ENCODE results near the gene ZMPSTE24.

ZMPSTE24 gene

GRCh38 chr1:40291293-40291692, 33.3 kb downstream of the ZMPSTE24 start:
- H3K27me3 ChIP-seq (ENCODE audit: insufficient read depth, low read length), result no peaks in the 10 kb centered on the region
- H3K9me3 ChIP-seq (ENCODE audit: insufficient read depth, low read depth, low read length), result no peaks in the 10 kb centered on the region
- H3K36me3 ChIP-seq (ENCODE audit: insufficient read depth, low read depth, low read length), result peaks cover 60% of the 10 kb centered on the region
- no peak overlapping the region for H3K9ac ChIP-seq (ENCODE audit: low read depth, low read length)
- no peak overlapping the region for H3K27ac ChIP-seq (ENCODE audit: low read length)
- no peaks in the 10 kb centered on the region for H3K4me1 ChIP-seq (ENCODE audit: insufficient read depth, low read length)
- no peak overlapping the region for H3K4me3 ChIP-seq (ENCODE audit: low read length)

GRCh38 chr1:40299366-40300248, 41.6 kb downstream of the ZMPSTE24 start:
- Histone ChIP-seq H3K4me1 (ENCODE audit: insufficient read depth, low read length) (no peaks in the 10 kb centered on the region), H3K9me3 (ENCODE audit: insufficient read depth, low read depth, low read length) (no peaks in the 10 kb centered on the region), H3K4me3 (ENCODE audit: low read length) (no peak overlapping the region), H3K27me3 (ENCODE audit: insufficient read depth, low read length) (no peaks in the 10 kb centered on the region), H3K9ac (ENCODE audit: low read depth, low read length) (no peak overlapping the region), H3K36me3 (ENCODE audit: insufficient read depth, low read depth, low read length) (peaks cover under 1% of the 10 kb centered on the region; the same call in 1 of the 2 replicates), H3K27ac (ENCODE audit: low read length) (no peak overlapping the region)

GRCh38 chr1:40300249-40300567, 42.2 kb downstream of the ZMPSTE24 start:
- Histone ChIP-seq H3K4me1 (ENCODE audit: insufficient read depth, low read length) (no peaks in the 10 kb centered on the region), H3K9me3 (ENCODE audit: insufficient read depth, low read depth, low read length) (no peaks in the 10 kb centered on the region), H3K4me3 (ENCODE audit: low read length) (no peak overlapping the region), H3K9ac (ENCODE audit: low read depth, low read length) (no peak overlapping the region), H3K27ac (ENCODE audit: low read length) (no peak overlapping the region), H3K36me3 (ENCODE audit: insufficient read depth, low read depth, low read length) (no peaks in the 10 kb centered on the region), H3K27me3 (ENCODE audit: insufficient read depth, low read length) (no peaks in the 10 kb centered on the region)

- Histone ChIP-seq H3K4me1 (ENCODE audit: insufficient read depth, low read length) (no peaks in the 10 kb centered on the region), H3K4me3 (ENCODE audit: low read length) (no peak overlapping the region), H3K27ac (ENCODE audit: low read length) (no peak overlapping the region), H3K36me3 (ENCODE audit: insufficient read depth, low read depth, low read length) (no peaks in the 10 kb centered on the region), H3K9me3 (ENCODE audit: insufficient read depth, low read depth, low read length) (no peaks in the 10 kb centered on the region), H3K9ac (ENCODE audit: low read depth, low read length) (no peak overlapping the region), H3K27me3 (ENCODE audit: insufficient read depth, low read length) (no peaks in the 10 kb centered on the region)
Observed at GRCh38 chr1:40300651-40301050, 42.6 kb downstream of the ZMPSTE24 start.

GRCh38 chr1:40301066-40301465, 43.0 kb downstream of the ZMPSTE24 start:
- no peaks in the 10 kb centered on the region for H3K4me1 ChIP-seq (ENCODE audit: insufficient read depth, low read length)
- H3K27ac ChIP-seq (ENCODE audit: low read length), result no peak overlapping the region
- H3K4me3 ChIP-seq (ENCODE audit: low read length), result no peak overlapping the region
- H3K27me3 ChIP-seq (ENCODE audit: insufficient read depth, low read length), result no peaks in the 10 kb centered on the region
- H3K36me3 ChIP-seq (ENCODE audit: insufficient read depth, low read depth, low read length), result no peaks in the 10 kb centered on the region
- no peak overlapping the region for H3K9ac ChIP-seq (ENCODE audit: low read depth, low read length)
- no peaks in the 10 kb centered on the region for H3K9me3 ChIP-seq (ENCODE audit: insufficient read depth, low read depth, low read length)

GRCh38 chr1:40301541-40302299, 43.7 kb downstream of the ZMPSTE24 start:
- H3K27me3 ChIP-seq (ENCODE audit: insufficient read depth, low read length), result no peaks in the 10 kb centered on the region
- no peaks in the 10 kb centered on the region for H3K9me3 ChIP-seq (ENCODE audit: insufficient read depth, low read depth, low read length)
- H3K4me1 ChIP-seq (ENCODE audit: insufficient read depth, low read length), result no peaks in the 10 kb centered on the region
- no peak overlapping the region for H3K27ac ChIP-seq (ENCODE audit: low read length)
- no peak overlapping the region for H3K9ac ChIP-seq (ENCODE audit: low read depth, low read length)
- H3K4me3 ChIP-seq (ENCODE audit: low read length), result no peak overlapping the region
- no peaks in the 10 kb centered on the region for H3K36me3 ChIP-seq (ENCODE audit: insufficient read depth, low read depth, low read length)

- no peak overlapping the region for H3K4me3 ChIP-seq (ENCODE audit: low read length)
- no peak overlapping the region for H3K27ac ChIP-seq (ENCODE audit: low read length)
- H3K9ac ChIP-seq (ENCODE audit: low read depth, low read length), result no peak overlapping the region
- no peaks in the 10 kb centered on the region for H3K4me1 ChIP-seq (ENCODE audit: insufficient read depth, low read length)
- no peaks in the 10 kb centered on the region for H3K9me3 ChIP-seq (ENCODE audit: insufficient read depth, low read depth, low read length)
- H3K27me3 ChIP-seq (ENCODE audit: insufficient read depth, low read length), result no peaks in the 10 kb centered on the region
- no peaks in the 10 kb centered on the region for H3K36me3 ChIP-seq (ENCODE audit: insufficient read depth, low read depth, low read length)
Observed at GRCh38 chr1:40302475-40302874, 44.4 kb downstream of the ZMPSTE24 start.

GRCh38 chr1:40303051-40303771, 45.2 kb downstream of the ZMPSTE24 start:
- no peaks in the 10 kb centered on the region for H3K9me3 ChIP-seq (ENCODE audit: insufficient read depth, low read depth, low read length)
- H3K4me1 ChIP-seq (ENCODE audit: insufficient read depth, low read length), result no peaks in the 10 kb centered on the region
- H3K27ac ChIP-seq (ENCODE audit: low read length), result no peak overlapping the region
- H3K27me3 ChIP-seq (ENCODE audit: insufficient read depth, low read length), result no peaks in the 10 kb centered on the region
- no peak overlapping the region for H3K4me3 ChIP-seq (ENCODE audit: low read length)
- H3K36me3 ChIP-seq (ENCODE audit: insufficient read depth, low read depth, low read length), result no peaks in the 10 kb centered on the region
- no peak overlapping the region for H3K9ac ChIP-seq (ENCODE audit: low read depth, low read length)

GRCh38 chr1:40303790-40304189, 45.8 kb downstream of the ZMPSTE24 start:
- H3K9ac ChIP-seq (ENCODE audit: low read depth, low read length), result no peak overlapping the region
- H3K4me3 ChIP-seq (ENCODE audit: low read length), result no peak overlapping the region
- no peaks in the 10 kb centered on the region for H3K36me3 ChIP-seq (ENCODE audit: insufficient read depth, low read depth, low read length)
- no peaks in the 10 kb centered on the region for H3K9me3 ChIP-seq (ENCODE audit: insufficient read depth, low read depth, low read length)
- H3K27me3 ChIP-seq (ENCODE audit: insufficient read depth, low read length), result no peaks in the 10 kb centered on the region
- H3K4me1 ChIP-seq (ENCODE audit: insufficient read depth, low read length), result no peaks in the 10 kb centered on the region
- H3K27ac ChIP-seq (ENCODE audit: low read length), result no peak overlapping the region

- no peak overlapping the region; the same call in 1 of the 2 replicates for H3K9ac ChIP-seq (ENCODE audit: low read depth, low read length)
- H3K27ac ChIP-seq (ENCODE audit: low read length), result no peak overlapping the region
- no peaks in the 10 kb centered on the region for H3K4me1 ChIP-seq (ENCODE audit: insufficient read depth, low read length)
- H3K9me3 ChIP-seq (ENCODE audit: insufficient read depth, low read depth, low read length), result no peaks in the 10 kb centered on the region
- H3K27me3 ChIP-seq (ENCODE audit: insufficient read depth, low read length), result no peaks in the 10 kb centered on the region
- H3K4me3 ChIP-seq (ENCODE audit: low read length), result no peak overlapping the region
- no peaks in the 10 kb centered on the region for H3K36me3 ChIP-seq (ENCODE audit: insufficient read depth, low read depth, low read length)
Observed at GRCh38 chr1:40305451-40305850, 47.4 kb downstream of the ZMPSTE24 start.

- no peak overlapping the region for H3K27ac ChIP-seq (ENCODE audit: low read length)
- H3K36me3 ChIP-seq (ENCODE audit: insufficient read depth, low read depth, low read length), result no peaks in the 10 kb centered on the region
- no peak overlapping the region for H3K4me3 ChIP-seq (ENCODE audit: low read length)
- no peaks in the 10 kb centered on the region for H3K9me3 ChIP-seq (ENCODE audit: insufficient read depth, low read depth, low read length)
- H3K27me3 ChIP-seq (ENCODE audit: insufficient read depth, low read length), result no peaks in the 10 kb centered on the region
- no peaks in the 10 kb centered on the region for H3K4me1 ChIP-seq (ENCODE audit: insufficient read depth, low read length)
- no peak overlapping the region for H3K9ac ChIP-seq (ENCODE audit: low read depth, low read length)
Observed at GRCh38 chr1:40305871-40306270, 47.8 kb downstream of the ZMPSTE24 start.

All from iPS-20b (cell line).